Panc1 (cell line): ENCODE results near the gene SCPEP1. TPM values are rescaled to one million over a fixed set of nuclear protein-coding genes. Genes with fewer than 3 reads are reported as not detected.

Experiments
- ATAC-seq: fragments of 200-7000 bp; cut with Tn5 transposase; 2 replicates; pipeline ENCODE4 v1.9.1; 2020; ENCODE audit warnings: mild to moderate bottlenecking, moderate library complexity
- BruUV-seq: library from RNA; stranded (reverse); fragments of 400-500 nt; replicated peaks from 2 replicates; lab custom pipeline; 2021; lab: Mats Ljungman, UMichigan
- CTCF ChIA-PET: fragments of 300-600 bp; sonication (Branson Sonifier 250); formaldehyde crosslinking; loops from one replicate; lab custom pipeline; 2022; ENCODE audit warnings: antibody characterized with exemption; lab: Charles Lee
- POLR2A ChIA-PET: fragments of 300-600 bp; sonication (Branson Sonifier 250); formaldehyde crosslinking; loops from one replicate; lab custom pipeline; 2022; ENCODE audit warnings: antibody characterized with exemption; lab: Charles Lee
- DNase-seq: peaks from one replicate; pipeline ENCODE4 v3.0.0-alpha.2; 2010; ENCODE audit warnings: low read depth, low spot score
- H3K27ac ChIP-seq: 2 replicates; pipeline ENCODE4 v1.5.1; 2011; ENCODE audit warnings: mild to moderate bottlenecking, low read length, inconsistent platforms
- H3K27me3 ChIP-seq: fragments of 200-500 bp; sonication (Bioruptor generic); 2 replicates; pipeline ENCODE4 v1.6.0; 2014; ENCODE audit warnings: low read length, inconsistent platforms; ENCODE audit not compliant: control insufficient read depth, insufficient read depth
- H3K36me3 ChIP-seq: fragments of 200-500 bp; sonication (Bioruptor generic); 2 replicates; pipeline ENCODE4 v1.5.1; 2014; ENCODE audit warnings: inconsistent platforms, mild to moderate bottlenecking, low read length, moderate library complexity; ENCODE audit not compliant: control insufficient read depth, insufficient read depth
- H3K4me1 ChIP-seq: 2 replicates; pipeline ENCODE4 v1.5.1; 2011; ENCODE audit warnings: inconsistent platforms, mild to moderate bottlenecking, low read length, moderate library complexity; ENCODE audit not compliant: control insufficient read depth, insufficient read depth
- H3K4me3 ChIP-seq, 2 experiments: 2 replicates each; pipeline ENCODE4 v1.5.1; 2011 to 2012; ENCODE audit warnings: low read depth in 2 of 2, low read length in 2 of 2, mild to moderate bottlenecking in 2 of 2, inconsistent platforms in 1 of 2, moderate library complexity in 1 of 2
- H3K9me3 ChIP-seq: fragments of 200-500 bp; sonication (Bioruptor generic); 2 replicates; pipeline ENCODE4 v1.5.1; 2014; ENCODE audit warnings: low read depth, mild to moderate bottlenecking, inconsistent platforms, low read length, moderate library complexity; ENCODE audit not compliant: control insufficient read depth, insufficient read depth
- POLR2AphosphoS5 ChIP-seq: IDR thresholded peaks from 2 replicates; pipeline ENCODE4 v1.6.1; 2012; ENCODE audit warnings: mild to moderate bottlenecking, low read depth, low read length, moderate library complexity
- SIN3A ChIP-seq: IDR thresholded peaks from 2 replicates; pipeline ENCODE4 v1.6.1; 2012; ENCODE audit warnings: low read depth, mild to moderate bottlenecking, low read length, moderate library complexity, borderline replicate concordance; ENCODE audit not compliant: insufficient read depth
- TCF7L2 ChIP-seq: IDR thresholded peaks from 2 replicates; pipeline ENCODE4 v1.6.1; 2011; ENCODE audit warnings: mild to moderate bottlenecking, low read depth, low read length, inconsistent platforms
- in situ Hi-C: cut with HindIII; loops from 2 replicates; pipeline ENCODE4 v1.10.0; 2016; ENCODE audit warnings: low sequenced_read_pairs, low pct_unique_long_range_greater_than_20kb
- intact Hi-C: fragments of 100-400 bp; cut with micrococcal nuclease; formaldehyde crosslinking; loops from one replicate; pipeline ENCODE4 v1.10.0; 2022; ENCODE audit not compliant: unreplicated experiment
- total RNA-seq: library from RNA; stranded (reverse); gene quantifications from one replicate; pipeline ENCODE4 v1.2.1, GENCODE V29; 2021; ENCODE audit not compliant: unreplicated experiment
- TF ChIP-seq, protein P1 (sequence below): fragments of 450-650 bp; IDR thresholded peaks from 2 replicates; pipeline ENCODE4 v1.5.1; 2017; ENCODE audit warnings: mild to moderate bottlenecking
- TF ChIP-seq, protein P2 (sequence below), 2 experiments: IDR thresholded peaks; 2 replicates each; pipeline ENCODE4 v1.6.1; 2011 to 2012; ENCODE audit warnings: low read depth in 2 of 2, control low read depth in 1 of 2, low read length in 1 of 2, mild to moderate bottlenecking in 1 of 2, moderate library complexity in 1 of 2; ENCODE audit not compliant: insufficient read depth in 1 of 2

Gene SCPEP1
- total RNA-seq, 1 experiment from 2014 or later, result 50.7 TPM

DNA sequence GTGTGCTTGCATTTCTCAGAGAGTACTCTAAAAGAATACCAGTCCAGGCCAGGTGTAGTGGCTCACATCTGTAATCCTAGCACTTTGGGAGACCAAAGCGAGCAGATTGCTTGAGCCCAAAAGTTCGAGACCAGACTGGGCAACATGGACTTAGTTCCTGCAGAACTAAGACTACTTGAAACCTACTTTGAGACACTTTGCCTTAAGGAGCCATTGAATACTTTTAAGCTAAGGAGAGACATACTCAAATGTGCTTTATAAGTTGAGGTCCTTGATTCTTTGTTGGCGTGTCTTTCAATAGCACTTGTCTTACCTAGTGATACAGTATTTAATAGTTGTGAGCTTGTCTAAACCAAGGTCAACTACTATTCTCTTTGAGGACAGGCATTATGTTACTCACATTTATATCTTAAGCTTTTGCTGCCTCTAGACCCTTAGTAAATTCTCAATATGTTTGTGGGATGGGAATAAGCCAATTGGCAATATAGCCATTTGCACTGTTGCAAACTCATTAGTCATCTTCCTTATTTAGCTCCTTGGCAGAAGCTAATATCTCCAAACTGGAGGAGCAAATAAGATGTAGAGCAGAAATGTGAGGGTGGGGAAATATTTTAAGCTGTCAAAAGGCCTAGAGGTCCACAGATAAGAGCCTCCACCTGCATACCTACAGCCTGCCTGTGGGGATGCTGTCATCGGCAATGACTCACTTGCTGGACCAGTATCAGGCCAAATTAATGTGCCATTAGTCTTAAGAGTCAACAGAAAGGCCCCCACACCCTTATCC is 16.3 kb downstream of the SCPEP1 start:
- in situ Hi-C loops (no loop called here), intact Hi-C loops (no loop called here)
- Histone ChIP-seq H3K27ac (no peak overlapping the region), H3K9me3 (no peaks in the 10 kb centered on the region), H3K36me3 (no peaks in the 10 kb centered on the region), H3K4me1 (no peaks in the 10 kb centered on the region), H3K27me3 (no peaks in the 10 kb centered on the region), H3K4me3 (no peak overlapping the region)
- TF ChIP-seq SIN3A (no peak), POLR2AphosphoS5 (no peak), TCF7L2 (no peak)
- TF ChIP-seq, protein P1, sequence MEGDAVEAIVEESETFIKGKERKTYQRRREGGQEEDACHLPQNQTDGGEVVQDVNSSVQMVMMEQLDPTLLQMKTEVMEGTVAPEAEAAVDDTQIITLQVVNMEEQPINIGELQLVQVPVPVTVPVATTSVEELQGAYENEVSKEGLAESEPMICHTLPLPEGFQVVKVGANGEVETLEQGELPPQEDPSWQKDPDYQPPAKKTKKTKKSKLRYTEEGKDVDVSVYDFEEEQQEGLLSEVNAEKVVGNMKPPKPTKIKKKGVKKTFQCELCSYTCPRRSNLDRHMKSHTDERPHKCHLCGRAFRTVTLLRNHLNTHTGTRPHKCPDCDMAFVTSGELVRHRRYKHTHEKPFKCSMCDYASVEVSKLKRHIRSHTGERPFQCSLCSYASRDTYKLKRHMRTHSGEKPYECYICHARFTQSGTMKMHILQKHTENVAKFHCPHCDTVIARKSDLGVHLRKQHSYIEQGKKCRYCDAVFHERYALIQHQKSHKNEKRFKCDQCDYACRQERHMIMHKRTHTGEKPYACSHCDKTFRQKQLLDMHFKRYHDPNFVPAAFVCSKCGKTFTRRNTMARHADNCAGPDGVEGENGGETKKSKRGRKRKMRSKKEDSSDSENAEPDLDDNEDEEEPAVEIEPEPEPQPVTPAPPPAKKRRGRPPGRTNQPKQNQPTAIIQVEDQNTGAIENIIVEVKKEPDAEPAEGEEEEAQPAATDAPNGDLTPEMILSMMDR, result no peak
- TF ChIP-seq, protein P2, sequence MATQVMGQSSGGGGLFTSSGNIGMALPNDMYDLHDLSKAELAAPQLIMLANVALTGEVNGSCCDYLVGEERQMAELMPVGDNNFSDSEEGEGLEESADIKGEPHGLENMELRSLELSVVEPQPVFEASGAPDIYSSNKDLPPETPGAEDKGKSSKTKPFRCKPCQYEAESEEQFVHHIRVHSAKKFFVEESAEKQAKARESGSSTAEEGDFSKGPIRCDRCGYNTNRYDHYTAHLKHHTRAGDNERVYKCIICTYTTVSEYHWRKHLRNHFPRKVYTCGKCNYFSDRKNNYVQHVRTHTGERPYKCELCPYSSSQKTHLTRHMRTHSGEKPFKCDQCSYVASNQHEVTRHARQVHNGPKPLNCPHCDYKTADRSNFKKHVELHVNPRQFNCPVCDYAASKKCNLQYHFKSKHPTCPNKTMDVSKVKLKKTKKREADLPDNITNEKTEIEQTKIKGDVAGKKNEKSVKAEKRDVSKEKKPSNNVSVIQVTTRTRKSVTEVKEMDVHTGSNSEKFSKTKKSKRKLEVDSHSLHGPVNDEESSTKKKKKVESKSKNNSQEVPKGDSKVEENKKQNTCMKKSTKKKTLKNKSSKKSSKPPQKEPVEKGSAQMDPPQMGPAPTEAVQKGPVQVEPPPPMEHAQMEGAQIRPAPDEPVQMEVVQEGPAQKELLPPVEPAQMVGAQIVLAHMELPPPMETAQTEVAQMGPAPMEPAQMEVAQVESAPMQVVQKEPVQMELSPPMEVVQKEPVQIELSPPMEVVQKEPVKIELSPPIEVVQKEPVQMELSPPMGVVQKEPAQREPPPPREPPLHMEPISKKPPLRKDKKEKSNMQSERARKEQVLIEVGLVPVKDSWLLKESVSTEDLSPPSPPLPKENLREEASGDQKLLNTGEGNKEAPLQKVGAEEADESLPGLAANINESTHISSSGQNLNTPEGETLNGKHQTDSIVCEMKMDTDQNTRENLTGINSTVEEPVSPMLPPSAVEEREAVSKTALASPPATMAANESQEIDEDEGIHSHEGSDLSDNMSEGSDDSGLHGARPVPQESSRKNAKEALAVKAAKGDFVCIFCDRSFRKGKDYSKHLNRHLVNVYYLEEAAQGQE (IDR thresholded peaks at IDR 0.05; ENCODE audit: insufficient read depth in 1 of 2, low read depth in 2 of 2, low read length in 1 of 2), result no peak
- POLR2A ChIA-PET, result no interaction called here
- ATAC-seq (no peak), DNase-seq (no peak)
- no TSS peak for BruUV-seq
- CTCF ChIA-PET, result no interaction called here

DNA sequence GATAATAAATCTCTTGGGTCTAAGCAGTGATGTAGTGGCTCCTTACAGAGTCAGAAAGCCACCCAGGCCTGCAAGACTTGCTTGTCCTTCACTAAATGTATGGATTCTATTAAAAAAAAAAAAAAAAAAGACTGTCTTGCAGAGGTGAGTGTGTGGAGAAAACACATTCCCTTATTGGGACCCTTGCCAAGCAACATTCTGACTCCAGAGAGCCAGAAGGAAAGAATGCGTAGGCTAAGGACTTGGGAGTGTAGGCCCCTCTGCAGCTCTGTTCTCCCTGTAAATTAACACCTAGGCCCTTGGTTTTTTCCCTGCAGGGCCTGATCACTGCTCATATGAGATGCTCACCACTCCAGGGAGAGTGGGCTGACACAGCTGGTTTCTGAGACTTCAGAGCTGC is 17.8 kb downstream of the SCPEP1 start:
- TF ChIP-seq, protein P1, result no peak
- TF ChIP-seq TCF7L2 (no peak), SIN3A (no peak), POLR2AphosphoS5 (no peak)
- TF ChIP-seq, protein P2 (IDR thresholded peaks at IDR 0.05; ENCODE audit: insufficient read depth in 1 of 2, low read depth in 2 of 2, low read length in 1 of 2), result no peak
- in situ Hi-C loops (no loop called here), intact Hi-C loops (no loop called here)
- ATAC-seq, result no peak
- ChIA-PET POLR2A (no interaction called here), CTCF (no interaction called here)
- Histone ChIP-seq H3K4me3 (no peak overlapping the region), H3K27ac (no peak overlapping the region), H3K9me3 (no peaks in the 10 kb centered on the region), H3K36me3 (no peaks in the 10 kb centered on the region), H3K27me3 (no peaks in the 10 kb centered on the region), H3K4me1 (no peaks in the 10 kb centered on the region)
- no TSS peak for BruUV-seq
- no peak for DNase-seq
